ENCODE measurements around the gene ZP2. TPM values are rescaled to one million over a fixed set of nuclear protein-coding genes. Genes with fewer than 3 reads are reported as not detected.

The ZP2 gene
- total RNA-seq: under 1 TPM in 1 of 5 donors, not detected in 4; 0.55 TPM
- polyA plus RNA-seq: under 1 TPM in 1 of 3 donors, not detected in 2; 0.05 TPM
- long read RNA-seq, donor 1: 0 reads
- long read RNA-seq, donor 2: 0 reads
- long read RNA-seq, donor 3: 0 reads
- long read RNA-seq, donor 4: 0 reads
- long read RNA-seq, donor 5: 0 reads
- long read RNA-seq, donor 6: 0 reads
- long read RNA-seq, donor 7: 0 reads
- long read RNA-seq, donor 8: 0 reads
- long read RNA-seq, donor 9: 0 reads
- long read RNA-seq, donor 10: 0 reads

DNA sequence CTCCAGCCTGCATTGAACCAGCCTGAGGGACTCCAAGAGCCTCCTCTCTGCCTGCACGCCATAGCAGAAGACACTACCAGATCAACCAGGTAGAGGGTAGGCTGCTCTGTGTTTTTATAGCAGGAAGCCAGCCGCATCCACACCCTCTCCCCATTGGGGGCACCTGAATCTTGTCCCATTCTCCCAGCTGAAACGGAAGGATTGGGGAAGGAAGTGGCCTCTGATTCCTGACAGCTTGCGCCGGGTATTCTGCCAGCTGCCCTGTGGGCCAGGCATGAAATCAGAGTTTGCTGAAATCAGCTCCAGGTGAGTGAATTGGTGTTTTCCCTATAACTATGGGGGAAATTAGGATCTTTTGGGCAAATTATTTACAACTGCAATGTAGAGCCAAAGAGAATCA lies at the start of gene ZP2:
Gene ZP2 (minus strand): TSS at position 89 of the 400 bp plus-strand sequence. CDS start 27 bp downstream, at position 62.
- Histone ChIP-seq H3K27me3 (peaks cover 0 to 35% (median 0%) of the 10 kb centered on the region in 3 donors), H3K4me3 (no peak within 1 kb of the TSS), H3K27ac (no peak within 1 kb of the TSS), H3K4me1 (no peaks in the 10 kb centered on the region), H3K9me3 (no peaks in the 10 kb centered on the region), H3K36me3 (no peaks in the 10 kb centered on the region)
- DNase-seq: no peak
- intact Hi-C loops (cut with DNase I; ENCODE audit: low total_unique reads): no loop called here
- TF ChIP-seq POLR2A (IDR thresholded peaks at IDR 0.05) (no peak), POLR2AphosphoS5 (IDR thresholded peaks at IDR 0.05) (no peak), EP300 (IDR thresholded peaks at IDR 0.05) (no peak)
- TF ChIP-seq, protein P1, sequence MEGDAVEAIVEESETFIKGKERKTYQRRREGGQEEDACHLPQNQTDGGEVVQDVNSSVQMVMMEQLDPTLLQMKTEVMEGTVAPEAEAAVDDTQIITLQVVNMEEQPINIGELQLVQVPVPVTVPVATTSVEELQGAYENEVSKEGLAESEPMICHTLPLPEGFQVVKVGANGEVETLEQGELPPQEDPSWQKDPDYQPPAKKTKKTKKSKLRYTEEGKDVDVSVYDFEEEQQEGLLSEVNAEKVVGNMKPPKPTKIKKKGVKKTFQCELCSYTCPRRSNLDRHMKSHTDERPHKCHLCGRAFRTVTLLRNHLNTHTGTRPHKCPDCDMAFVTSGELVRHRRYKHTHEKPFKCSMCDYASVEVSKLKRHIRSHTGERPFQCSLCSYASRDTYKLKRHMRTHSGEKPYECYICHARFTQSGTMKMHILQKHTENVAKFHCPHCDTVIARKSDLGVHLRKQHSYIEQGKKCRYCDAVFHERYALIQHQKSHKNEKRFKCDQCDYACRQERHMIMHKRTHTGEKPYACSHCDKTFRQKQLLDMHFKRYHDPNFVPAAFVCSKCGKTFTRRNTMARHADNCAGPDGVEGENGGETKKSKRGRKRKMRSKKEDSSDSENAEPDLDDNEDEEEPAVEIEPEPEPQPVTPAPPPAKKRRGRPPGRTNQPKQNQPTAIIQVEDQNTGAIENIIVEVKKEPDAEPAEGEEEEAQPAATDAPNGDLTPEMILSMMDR (IDR thresholded peaks at IDR 0.05): no peak
- WGBS, 5 donors: 70 to 79% (median 73%) methylated on average over 5 of the region's 5 CpGs

DNA sequence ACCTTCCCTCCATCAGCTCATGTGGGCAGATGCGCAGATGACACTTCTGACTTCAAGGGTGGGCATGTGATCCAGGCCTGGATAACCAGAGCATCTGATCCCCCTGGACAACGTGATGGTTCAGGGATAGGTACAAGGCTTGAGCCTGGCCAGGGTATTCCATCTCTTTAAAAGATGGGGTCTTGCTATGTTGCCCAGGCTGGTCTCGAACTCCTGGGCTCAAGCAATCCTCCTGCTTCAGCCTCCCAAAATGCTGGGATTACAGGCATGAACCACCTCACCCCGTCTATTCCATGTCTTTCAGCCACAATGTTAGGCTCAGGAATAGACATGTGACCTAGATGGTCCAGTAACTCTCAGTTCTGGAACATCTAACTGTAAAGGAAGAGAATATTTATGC lies 45.9 kb upstream of the ZP2 start:
- Histone ChIP-seq H3K4me1 (peaks cover 0 to 15% (median 4%) of the 10 kb centered on the region in 4 donors), H3K36me3 (no peaks in the 10 kb centered on the region), H3K27me3 (peaks cover 0 to under 1% (median 0%) of the 10 kb centered on the region in 3 donors), H3K4me3 (no peak overlapping the region), H3K9me3 (no peaks in the 10 kb centered on the region), H3K27ac (no peak overlapping the region)
- TF ChIP-seq POLR2AphosphoS5 (IDR thresholded peaks at IDR 0.05): no peak
- TF ChIP-seq, protein P1 (IDR thresholded peaks at IDR 0.05): no peak
- DNase-seq: no peak
- intact Hi-C loops (cut with DNase I; ENCODE audit: low total_unique reads): no loop called here
- WGBS, 5 donors: 77 to 89% (median 87%) methylated on average over 4 of the region's 4 CpGs

DNA sequence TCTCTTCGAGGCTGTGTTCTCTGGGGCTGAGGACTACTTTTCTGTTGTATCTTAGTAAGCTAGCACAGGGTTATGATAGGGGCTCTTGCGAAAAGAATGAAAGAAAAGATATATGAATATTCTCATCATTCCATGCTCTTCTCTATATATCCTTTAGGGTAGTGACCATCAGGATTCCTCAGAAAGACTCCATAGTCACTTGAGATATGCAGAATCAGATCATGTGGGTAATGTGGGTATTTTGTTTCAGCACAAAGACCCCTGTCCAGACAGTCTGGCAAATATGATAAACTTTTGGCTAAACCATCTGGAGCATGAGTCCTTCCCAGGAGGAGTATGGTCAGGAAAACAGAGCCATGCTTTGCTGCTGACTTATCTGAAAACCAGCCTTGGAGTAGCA lies 45.3 kb upstream of the ZP2 start:
- DNase-seq: no peak
- WGBS, 5 donors: 79 to 94% (median 91%) methylated on average over 2 of the region's 2 CpGs
- intact Hi-C loops (cut with DNase I; ENCODE audit: low total_unique reads): no loop called here
- Histone ChIP-seq H3K36me3 (no peaks in the 10 kb centered on the region), H3K9me3 (no peaks in the 10 kb centered on the region), H3K27me3 (peaks cover 0 to 6% (median 0%) of the 10 kb centered on the region in 3 donors), H3K27ac (no peak overlapping the region), H3K4me3 (no peak overlapping the region), H3K4me1 (peaks cover 0 to 12% (median 4%) of the 10 kb centered on the region in 4 donors)
- TF ChIP-seq, protein P1 (IDR thresholded peaks at IDR 0.05): no peak
- TF ChIP-seq EP300 (IDR thresholded peaks at IDR 0.05) (no peak), POLR2A (IDR thresholded peaks at IDR 0.05) (no peak), POLR2AphosphoS5 (IDR thresholded peaks at IDR 0.05) (no peak)

DNA sequence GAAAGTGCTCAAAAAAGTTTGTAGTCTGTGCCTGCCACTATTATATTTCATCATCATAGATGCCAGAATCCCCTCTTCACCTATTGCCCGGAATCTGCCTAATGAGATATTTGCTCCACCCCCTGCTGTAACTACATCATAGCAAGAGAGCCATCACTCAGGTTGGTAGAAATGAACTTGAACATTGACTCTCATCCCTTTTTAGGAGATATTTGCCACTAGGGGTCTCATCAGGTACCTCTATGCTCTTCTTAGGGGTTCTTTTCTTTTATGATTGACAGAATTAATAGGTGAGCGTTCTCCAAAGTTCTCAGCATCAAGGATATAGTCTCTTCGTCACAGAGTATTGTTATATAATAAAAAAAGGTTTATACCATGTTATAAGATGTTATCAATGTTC lies 42.1 kb upstream of the ZP2 start:
- Histone ChIP-seq H3K4me3 (no peak overlapping the region), H3K27me3 (peaks cover 0 to 6% (median 0%) of the 10 kb centered on the region in 3 donors), H3K9me3 (no peaks in the 10 kb centered on the region), H3K4me1 (no peaks in the 10 kb centered on the region), H3K36me3 (no peaks in the 10 kb centered on the region), H3K27ac (no peak overlapping the region)
- intact Hi-C loops (cut with DNase I; ENCODE audit: low total_unique reads): no loop called here
- no peak for TF ChIP-seq EP300 (IDR thresholded peaks at IDR 0.05)
- TF ChIP-seq POLR2AphosphoS5 (IDR thresholded peaks at IDR 0.05): no peak
- TF ChIP-seq, protein P1 (IDR thresholded peaks at IDR 0.05): no peak
- TF ChIP-seq POLR2A (IDR thresholded peaks at IDR 0.05): no peak
- no peak for DNase-seq
- 77 to 87% (median 84%) methylated on average over 3 of the region's 3 CpGs for WGBS, 5 donors
